22Rv1 (cell line): ENCODE measurements around the gene CUX1.
"Not testable (repeated sequence)": the region's sequence is repeated elsewhere in the genome, so short reads cannot be mapped to it uniquely, and the experiment has no call there.

Experiments used
- H3K27ac ChIP-seq: fragments of 450-650 bp; 2 replicates; pipeline ENCODE4 v1.5.1; 2017
- ZFX ChIP-seq: fragments of 450-650 bp; IDR thresholded peaks from 2 replicates; pipeline ENCODE4 v1.6.1; 2017; ENCODE audit warnings: antibody characterized with exemption, borderline replicate concordance
- TF ChIP-seq, protein P1 (sequence below): fragments of 450-650 bp; IDR thresholded peaks from 2 replicates; pipeline ENCODE4 v1.5.1; 2017; ENCODE audit warnings: mild to moderate bottlenecking

CUX1 gene

DNA sequence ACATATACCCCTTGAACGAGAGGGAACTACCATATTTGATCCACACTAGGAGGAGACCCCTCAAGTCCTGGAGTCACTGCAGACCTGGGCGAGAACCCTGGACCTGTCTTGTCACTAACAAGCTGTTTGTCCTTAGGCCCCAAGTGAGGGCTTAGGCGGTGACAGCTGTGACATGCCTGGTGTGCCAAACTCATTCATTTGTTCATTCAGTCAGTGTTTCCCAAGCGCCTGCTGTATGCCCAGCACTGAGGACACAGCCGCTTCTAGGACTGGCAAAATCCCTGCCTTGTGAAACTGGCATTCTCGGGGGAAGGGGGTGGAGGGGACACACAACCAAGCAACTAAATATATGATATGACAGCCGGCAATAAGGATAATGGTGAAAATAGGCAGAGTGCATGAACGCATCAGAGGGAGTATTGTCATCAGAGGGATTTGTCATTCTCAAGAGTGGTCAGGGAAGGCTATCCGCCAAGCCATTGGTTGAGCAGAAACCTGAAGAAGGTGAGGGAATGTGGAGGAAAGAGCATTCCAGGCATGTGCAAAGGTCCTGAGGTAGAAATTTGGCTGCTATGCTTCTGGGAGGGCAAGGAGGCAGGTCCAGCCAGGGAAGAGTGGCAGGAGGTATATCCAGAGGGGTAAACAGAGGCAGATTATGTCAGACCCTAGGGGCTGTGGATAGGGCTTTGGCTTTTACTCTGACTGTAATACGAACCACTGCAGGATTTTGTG is 480.2 kb downstream of the CUX1 start:
- H3K27ac ChIP-seq: no peak overlapping the region
- TF ChIP-seq, protein P1, sequence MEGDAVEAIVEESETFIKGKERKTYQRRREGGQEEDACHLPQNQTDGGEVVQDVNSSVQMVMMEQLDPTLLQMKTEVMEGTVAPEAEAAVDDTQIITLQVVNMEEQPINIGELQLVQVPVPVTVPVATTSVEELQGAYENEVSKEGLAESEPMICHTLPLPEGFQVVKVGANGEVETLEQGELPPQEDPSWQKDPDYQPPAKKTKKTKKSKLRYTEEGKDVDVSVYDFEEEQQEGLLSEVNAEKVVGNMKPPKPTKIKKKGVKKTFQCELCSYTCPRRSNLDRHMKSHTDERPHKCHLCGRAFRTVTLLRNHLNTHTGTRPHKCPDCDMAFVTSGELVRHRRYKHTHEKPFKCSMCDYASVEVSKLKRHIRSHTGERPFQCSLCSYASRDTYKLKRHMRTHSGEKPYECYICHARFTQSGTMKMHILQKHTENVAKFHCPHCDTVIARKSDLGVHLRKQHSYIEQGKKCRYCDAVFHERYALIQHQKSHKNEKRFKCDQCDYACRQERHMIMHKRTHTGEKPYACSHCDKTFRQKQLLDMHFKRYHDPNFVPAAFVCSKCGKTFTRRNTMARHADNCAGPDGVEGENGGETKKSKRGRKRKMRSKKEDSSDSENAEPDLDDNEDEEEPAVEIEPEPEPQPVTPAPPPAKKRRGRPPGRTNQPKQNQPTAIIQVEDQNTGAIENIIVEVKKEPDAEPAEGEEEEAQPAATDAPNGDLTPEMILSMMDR: no peak
- TF ChIP-seq ZFX: no peak

- no peak overlapping the region for H3K27ac ChIP-seq
- no peak for TF ChIP-seq ZFX
- TF ChIP-seq, protein P1: no peak
These were observed 483.3 kb downstream of the CUX1 start for GRCh38 chr7:102300643-102301221.

GRCh38 chr7:102301367-102301766 is 483.9 kb downstream of the CUX1 start:
- H3K27ac ChIP-seq: not testable (repeated sequence)

GRCh38 chr7:102302025-102302424 is 484.6 kb downstream of the CUX1 start:
- TF ChIP-seq, protein P1: no peak
- TF ChIP-seq ZFX: no peak
- H3K27ac ChIP-seq: no peak overlapping the region

DNA sequence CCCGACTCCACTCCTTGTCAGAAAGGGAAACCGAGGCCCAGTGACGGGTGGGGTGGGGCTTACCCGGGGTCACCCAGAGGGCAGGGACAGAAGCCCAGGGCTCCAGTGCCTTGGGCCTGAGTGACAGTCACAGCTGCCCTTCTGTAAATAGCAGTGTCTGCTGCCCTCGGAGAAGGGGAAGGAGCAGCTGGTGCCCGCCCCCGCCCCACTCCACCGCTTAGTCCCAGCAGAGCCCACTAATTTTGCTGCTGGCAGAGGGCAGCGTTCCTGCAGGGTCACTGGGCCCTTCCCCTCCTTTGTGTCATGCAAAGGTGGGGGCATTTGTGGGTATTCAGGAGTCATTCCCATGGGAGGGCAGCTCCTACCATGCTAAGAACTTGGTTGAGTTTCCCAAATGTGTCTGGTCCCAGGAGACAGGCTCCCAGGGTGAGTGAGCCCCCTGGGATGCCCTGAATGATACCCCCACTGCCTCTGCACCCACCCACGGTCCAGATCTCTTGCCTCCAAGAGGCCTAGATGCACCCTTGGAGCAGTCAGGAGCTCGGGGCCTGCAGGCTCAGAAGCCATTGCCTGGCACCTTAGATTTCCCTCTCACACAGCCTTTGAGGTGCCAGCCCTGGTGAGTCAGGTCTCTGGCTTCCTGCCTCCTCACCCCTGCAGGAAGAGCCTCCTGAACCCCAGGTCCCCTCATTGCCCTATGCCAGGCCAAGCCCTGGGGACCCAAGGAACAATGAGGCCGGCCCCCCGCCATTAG is 486.4 kb downstream of the CUX1 start:
- H3K27ac ChIP-seq: no peak overlapping the region
- TF ChIP-seq, protein P1: no peak
- no peak for TF ChIP-seq ZFX

GRCh38 chr7:102304668-102305067 is 487.2 kb downstream of the CUX1 start:
- no peak for TF ChIP-seq ZFX
- TF ChIP-seq, protein P1: no peak
- H3K27ac ChIP-seq: no peak overlapping the region

GRCh38 chr7:102305414-102306268 is 488.2 kb downstream of the CUX1 start:
- H3K27ac ChIP-seq: no peak overlapping the region

More at GRCh38 chr7:102305414-102306268, 488.2 kb downstream of the CUX1 start:
- TF ChIP-seq, protein P1: no peak
